GM23248 (cell line): ENCODE data around the gene C16orf95.

Experiments used
- EZH2 ChIP-seq: fragments of 200-600 bp; sonication (generic); IDR thresholded peaks from 2 replicates; pipeline ENCODE4 v1.6.1; 2018; ENCODE audit warnings: antibody characterized with exemption, mild to moderate bottlenecking; ENCODE audit not compliant: insufficient read depth, poor library complexity, severe bottlenecking
- EZH2phosphoT487 ChIP-seq: fragments of 200-600 bp; sonication (generic); IDR thresholded peaks from 2 replicates; pipeline ENCODE4 v1.6.1; 2018; ENCODE audit warnings: antibody characterized with exemption, moderate library complexity, mild to moderate bottlenecking, low read depth; ENCODE audit not compliant: insufficient read depth

- TF ChIP-seq EZH2phosphoT487 (no peak), EZH2 (no peak)
Observed at GRCh38 chr16:87330257-87330624, 13.0 kb upstream of the C16orf95 start.
